Endometrial microvascular endothelial cells (primary cell): Measurements from ENCODE around the gene HIGD2A. TPM values are rescaled to one million over a fixed set of nuclear protein-coding genes. Genes with fewer than 3 reads are reported as not detected.

ENCODE experiments used
- in situ Hi-C: cut with HindIII; loops from 2 replicates; pipeline ENCODE4 v1.10.0; 2017; ENCODE audit warnings: low sequenced_read_pairs, low pct_unique_long_range_greater_than_20kb; ENCODE audit errors: inconsistent ontology term
- total RNA-seq: library from RNA; depleted of rRNA; stranded (reverse); fragments of >200 nt; gene quantifications from one replicate; pipeline ENCODE4 v1.2.3, GENCODE V29; 2015; ENCODE audit errors: inconsistent ontology term

HIGD2A gene
- total RNA-seq, 1 donor from 2014 or later: 138 TPM

DNA sequence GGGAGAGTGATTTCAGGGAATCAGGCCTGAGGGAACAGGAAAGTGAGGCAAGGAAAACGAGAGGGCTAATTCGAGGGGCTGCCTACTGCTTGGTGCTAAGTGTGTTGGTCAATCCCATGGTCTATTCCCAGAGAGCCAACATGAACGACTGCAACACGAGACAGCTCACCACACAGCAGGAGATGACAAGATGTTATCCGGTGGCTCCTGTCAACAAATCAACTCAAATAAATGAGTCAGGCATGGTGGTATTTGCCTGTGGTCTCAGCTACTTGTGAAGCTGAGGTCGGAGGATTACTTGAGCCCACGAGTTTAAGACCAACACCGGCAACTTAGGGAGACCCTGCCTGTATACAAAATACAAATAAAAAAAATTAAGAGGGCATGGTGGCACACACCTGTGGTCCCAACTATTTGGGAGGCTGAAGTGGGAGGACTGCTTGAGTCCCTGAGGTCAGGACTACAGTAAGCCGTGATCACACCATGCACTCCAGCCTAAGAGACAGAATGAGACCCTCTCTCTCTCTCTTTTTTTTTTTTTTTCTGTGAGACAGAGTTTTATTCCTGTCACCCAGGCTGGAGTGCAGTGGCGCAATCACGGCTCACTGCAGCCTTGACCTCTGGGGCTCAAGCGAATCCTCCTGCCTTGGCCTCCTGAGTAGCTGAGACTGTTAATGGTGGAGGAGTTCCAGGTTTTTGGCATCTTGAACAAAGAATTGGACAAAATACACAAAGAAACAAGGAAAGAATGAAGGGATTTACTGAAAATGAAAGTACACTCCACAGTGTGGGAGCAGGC is 50.6 kb downstream of the HIGD2A start:
- in situ Hi-C loops: no loop called here

Other genes starting within 250 kb of the HIGD2A start
- 6.1 TPM for gene SIMC1, start 150.3 kb upstream of the HIGD2A start, total RNA-seq
- gene KIAA1191, start 27.0 kb upstream of the HIGD2A start, total RNA-seq: 121 TPM
- 6.3 TPM for gene ARL10, start 23.3 kb upstream of the HIGD2A start, total RNA-seq
- gene NOP16, start 153 bp upstream of the HIGD2A start, total RNA-seq: 27.4 TPM
- 148 TPM for gene CLTB, start 27.8 kb downstream of the HIGD2A start, total RNA-seq
- gene FAF2, start 59.6 kb downstream of the HIGD2A start, total RNA-seq: 33.9 TPM
- gene RNF44, start 148.7 kb downstream of the HIGD2A start, total RNA-seq: 4.8 TPM
- not detected for gene CDHR2, start 160.6 kb downstream of the HIGD2A start, total RNA-seq
- gene GPRIN1, start 221.4 kb downstream of the HIGD2A start, total RNA-seq: 9.0 TPM
- not detected for gene SNCB, start 241.8 kb downstream of the HIGD2A start, total RNA-seq
- gene EIF4E1B, start 241.9 kb downstream of the HIGD2A start, total RNA-seq: not detected